KG1 (cell line): ENCODE results near the gene RNU1-3.
"Not testable (repeated sequence)": the region's sequence is repeated elsewhere in the genome, so short reads cannot be mapped to it uniquely, and the experiment has no call there.

Source experiments
- DNase-seq: peaks from one replicate; lab custom pipeline; 2025; lab: John Stamatoyannopoulos, UW

The RNU1-3 gene

GRCh38 chr1:16666502-16667413, at the start of gene RNU1-3:
TSS of gene RNU1-3 (minus strand) at chr1:16666948.
- DNase-seq: not testable (repeated sequence)

GRCh38 chr1:16713480-16713879, 46.7 kb upstream of the RNU1-3 start:
- not testable (repeated sequence) for DNase-seq

GRCh38 chr1:16712984-16713383, 46.2 kb upstream of the RNU1-3 start:
- DNase-seq: not testable (repeated sequence)

- not testable (repeated sequence) for DNase-seq
Measured at GRCh38 chr1:16712582-16712981, 45.8 kb upstream of the RNU1-3 start.

GRCh38 chr1:16712131-16712530, 45.4 kb upstream of the RNU1-3 start:
- not testable (repeated sequence) for DNase-seq

- DNase-seq: not testable (repeated sequence)
Measured at GRCh38 chr1:16710618-16711017, 43.9 kb upstream of the RNU1-3 start.

- not testable (repeated sequence) for DNase-seq
Measured at GRCh38 chr1:16709659-16710087, 42.9 kb upstream of the RNU1-3 start.

- DNase-seq: not testable (repeated sequence)
Measured at GRCh38 chr1:16708704-16709103, 42.0 kb upstream of the RNU1-3 start.

- not testable (repeated sequence) for DNase-seq
Measured at GRCh38 chr1:16707130-16708093, 40.7 kb upstream of the RNU1-3 start.

- DNase-seq: not testable (repeated sequence)
Measured at GRCh38 chr1:16706302-16706701, 39.6 kb upstream of the RNU1-3 start.

GRCh38 chr1:16704502-16705100, 37.9 kb upstream of the RNU1-3 start:
- DNase-seq: not testable (repeated sequence)

GRCh38 chr1:16704076-16704475, 37.3 kb upstream of the RNU1-3 start:
- not testable (repeated sequence) for DNase-seq

- not testable (repeated sequence) for DNase-seq
Measured at GRCh38 chr1:16703602-16704001, 36.9 kb upstream of the RNU1-3 start.

GRCh38 chr1:16703141-16703540, 36.4 kb upstream of the RNU1-3 start:
- DNase-seq: not testable (repeated sequence)

GRCh38 chr1:16702280-16702679, 35.5 kb upstream of the RNU1-3 start:
- not testable (repeated sequence) for DNase-seq

- DNase-seq: not testable (repeated sequence)
Measured at GRCh38 chr1:16701189-16701588, 34.4 kb upstream of the RNU1-3 start.

GRCh38 chr1:16700138-16700895, 33.6 kb upstream of the RNU1-3 start:
- DNase-seq: not testable (repeated sequence)

GRCh38 chr1:16699440-16699839, 32.7 kb upstream of the RNU1-3 start:
- not testable (repeated sequence) for DNase-seq

GRCh38 chr1:16697152-16697551, 30.4 kb upstream of the RNU1-3 start:
- DNase-seq: not testable (repeated sequence)

- not testable (repeated sequence) for DNase-seq
Measured at GRCh38 chr1:16696507-16697150, 29.9 kb upstream of the RNU1-3 start.
